ENCODE data around the gene PRUNE2.
A peak's percentile ranks its signal among the peaks of the same experiment; 100 is the strongest.

The PRUNE2 gene

DNA sequence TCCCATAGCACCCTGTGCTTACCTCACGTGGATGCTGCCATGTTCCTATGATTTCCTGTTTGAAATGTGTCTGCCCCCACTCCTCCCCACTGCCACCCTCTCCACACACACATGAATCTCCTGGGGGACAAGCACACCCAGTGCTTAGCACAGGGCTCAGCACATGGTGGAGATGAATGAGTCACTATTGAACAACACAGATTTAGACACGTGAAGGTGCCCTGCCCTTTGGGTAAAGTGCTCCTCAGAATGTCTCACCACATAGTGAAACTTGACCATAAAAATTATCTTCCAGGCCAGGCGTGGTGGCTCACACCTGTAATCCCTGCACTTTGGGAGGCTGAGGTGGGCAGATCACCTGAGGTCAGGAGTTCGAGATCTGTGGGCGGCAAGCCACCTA is 240.5 kb downstream of the PRUNE2 start:
- ChIA-PET CTCF (interaction anchor here (3.4 kb wide), 1 partner anchor 39 kb away, joined by 22 read pairs; no protein-coding TSS in a partner anchor), POLR2A (no interaction called here)
- peaks cover 5 to 19% (median 16%) of the 10 kb centered on the region in 4 experiments for H3K4me1 ChIP-seq (ENCODE audit: control extremely low read depth in 1 of 4, control insufficient read depth in 4 of 4, insufficient read depth in 4 of 4, low read length in 3 of 4)
- peaks cover 0 to 5% (median 0%) of the 10 kb centered on the region in 5 experiments for H3K9me3 ChIP-seq (ENCODE audit: control extremely low read depth in 1 of 5, control insufficient read depth in 4 of 5, insufficient read depth in 2 of 5, low read depth in 1 of 5, low read length in 4 of 5)
- no peak overlapping the region for H3K27ac ChIP-seq (ENCODE audit: insufficient read depth in 1 of 2, low read depth in 1 of 2, low read length in 2 of 2, poor library complexity in 1 of 2, severe bottlenecking in 2 of 2)
- H3K27me3 ChIP-seq (replicated peaks in 2 of 5; ENCODE audit: control insufficient read depth in 4 of 5, insufficient read depth in 5 of 5, low read length in 4 of 5), result no peaks in the 10 kb centered on the region
- DNase-seq, result no peak
- H3K4me3 ChIP-seq (ENCODE audit: control insufficient read depth in 1 of 7, extremely low read depth in 1 of 7, insufficient read depth in 4 of 7, low read depth in 2 of 7, low read length in 6 of 7), result no peak overlapping the region
- no peaks in the 10 kb centered on the region for H3K36me3 ChIP-seq (ENCODE audit: control insufficient read depth in 4 of 4, insufficient read depth in 4 of 4, low read length in 3 of 4)
- WGBS (ENCODE audit: insufficient coverage), result 92% methylated on average over 2 of the region's 5 CpGs

DNA sequence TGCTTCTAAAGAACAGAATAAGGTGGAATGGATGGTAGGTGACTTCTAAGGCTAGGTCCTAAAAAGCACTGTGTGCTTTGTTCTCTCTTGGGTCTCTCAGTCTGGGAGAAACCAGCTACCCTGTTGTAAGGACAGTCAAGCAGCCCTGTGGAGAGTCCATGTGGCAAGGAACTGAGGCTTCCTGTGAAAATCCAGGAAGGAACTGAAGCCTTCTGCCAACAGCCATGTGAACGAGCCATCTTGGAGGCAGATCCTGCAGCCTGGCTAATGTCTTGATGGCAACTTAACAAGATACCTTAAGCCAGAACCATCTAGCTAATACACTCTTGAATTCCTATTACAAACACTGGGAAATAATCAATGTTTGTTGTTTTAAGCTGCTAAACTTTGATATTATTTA is 241.8 kb downstream of the PRUNE2 start:
- H3K36me3 ChIP-seq (ENCODE audit: control insufficient read depth in 4 of 4, insufficient read depth in 4 of 4, low read length in 3 of 4), result no peaks in the 10 kb centered on the region
- peaks cover 5 to 19% (median 16%) of the 10 kb centered on the region in 4 experiments for H3K4me1 ChIP-seq (ENCODE audit: control extremely low read depth in 1 of 4, control insufficient read depth in 4 of 4, insufficient read depth in 4 of 4, low read length in 3 of 4)
- POLR2A ChIA-PET, result no interaction called here
- DNase-seq, result no peak
- CTCF ChIA-PET, result interaction anchor here (1.1 to 9.8 kb wide), 5 partner anchors 40 to 215 kb away, joined by 3 to 171 read pairs (median 4); no protein-coding TSS in a partner anchor
- H3K4me3 ChIP-seq (ENCODE audit: control insufficient read depth in 1 of 7, extremely low read depth in 1 of 7, insufficient read depth in 4 of 7, low read depth in 2 of 7, low read length in 6 of 7), result no peak overlapping the region
- H3K9me3 ChIP-seq (ENCODE audit: control extremely low read depth in 1 of 5, control insufficient read depth in 4 of 5, insufficient read depth in 2 of 5, low read depth in 1 of 5, low read length in 4 of 5), result peaks cover 0 to 5% (median 0%) of the 10 kb centered on the region in 5 experiments
- H3K27ac ChIP-seq (ENCODE audit: insufficient read depth in 1 of 2, low read depth in 1 of 2, low read length in 2 of 2, poor library complexity in 1 of 2, severe bottlenecking in 2 of 2), result no peak overlapping the region
- H3K27me3 ChIP-seq (replicated peaks in 2 of 5; ENCODE audit: control insufficient read depth in 4 of 5, insufficient read depth in 5 of 5, low read length in 4 of 5), result no peaks in the 10 kb centered on the region
- 50% methylated on average over 1 of the region's 1 CpG for WGBS (ENCODE audit: insufficient coverage)

GRCh38 chr9:76662476-76663281 is 243.2 kb downstream of the PRUNE2 start:
- peak in 2 of 3 donors; percentile 35 to 42 for DNase-seq
- Histone ChIP-seq H3K4me1 (ENCODE audit: control extremely low read depth in 1 of 4, control insufficient read depth in 4 of 4, insufficient read depth in 4 of 4, low read length in 3 of 4) (peaks cover 5 to 26% (median 24%) of the 10 kb centered on the region in 4 experiments), H3K36me3 (ENCODE audit: control insufficient read depth in 4 of 4, insufficient read depth in 4 of 4, low read length in 3 of 4) (no peaks in the 10 kb centered on the region), H3K27me3 (replicated peaks in 2 of 5; ENCODE audit: control insufficient read depth in 4 of 5, insufficient read depth in 5 of 5, low read length in 4 of 5) (no peaks in the 10 kb centered on the region), H3K4me3 (ENCODE audit: control insufficient read depth in 1 of 7, extremely low read depth in 1 of 7, insufficient read depth in 4 of 7, low read depth in 2 of 7, low read length in 6 of 7) (no peak overlapping the region), H3K27ac (ENCODE audit: insufficient read depth in 1 of 2, low read depth in 1 of 2, low read length in 2 of 2, poor library complexity in 1 of 2, severe bottlenecking in 2 of 2) (peak overlapping the region in 1 of 2 experiments; percentile 5), H3K9me3 (ENCODE audit: control extremely low read depth in 1 of 5, control insufficient read depth in 4 of 5, insufficient read depth in 2 of 5, low read depth in 1 of 5, low read length in 4 of 5) (peaks cover 0 to 5% (median 0%) of the 10 kb centered on the region in 5 experiments)
- WGBS (ENCODE audit: insufficient coverage), result 50% methylated on average over 2 of the region's 6 CpGs
- POLR2A ChIA-PET, result no interaction called here
- CTCF ChIA-PET, result interaction anchor here (0.6 to 9.8 kb wide), 14 partner anchors 13 to 546 kb away, joined by 3 to 171 read pairs (median 3); no protein-coding TSS in a partner anchor

GRCh38 chr9:76658510-76659231 is 247.2 kb downstream of the PRUNE2 start:
- Histone ChIP-seq H3K27ac (ENCODE audit: insufficient read depth in 1 of 2, low read depth in 1 of 2, low read length in 2 of 2, poor library complexity in 1 of 2, severe bottlenecking in 2 of 2) (no peak overlapping the region), H3K36me3 (ENCODE audit: control insufficient read depth in 4 of 4, insufficient read depth in 4 of 4, low read length in 3 of 4) (no peaks in the 10 kb centered on the region), H3K9me3 (ENCODE audit: control extremely low read depth in 1 of 5, control insufficient read depth in 4 of 5, insufficient read depth in 2 of 5, low read depth in 1 of 5, low read length in 4 of 5) (peaks cover 0 to 5% (median 0%) of the 10 kb centered on the region in 5 experiments), H3K27me3 (replicated peaks in 2 of 5; ENCODE audit: control insufficient read depth in 4 of 5, insufficient read depth in 5 of 5, low read length in 4 of 5) (no peaks in the 10 kb centered on the region), H3K4me3 (ENCODE audit: control insufficient read depth in 1 of 7, extremely low read depth in 1 of 7, insufficient read depth in 4 of 7, low read depth in 2 of 7, low read length in 6 of 7) (no peak overlapping the region), H3K4me1 (ENCODE audit: control extremely low read depth in 1 of 4, control insufficient read depth in 4 of 4, insufficient read depth in 4 of 4, low read length in 3 of 4) (peaks cover 35 to 59% (median 52%) of the 10 kb centered on the region in 4 experiments)
- ChIA-PET POLR2A (interaction anchor here (0.7 kb wide), 1 partner anchor 203 kb away, joined by 3 read pairs; no protein-coding TSS in a partner anchor), CTCF (interaction anchor here (0.6 to 9.8 kb wide), 36 partner anchors 9 to 266 kb away, joined by 3 to 171 read pairs (median 4); partner anchors contain the start of genes GCNT1 and RFK)
- peak; percentile 69 to 82 (median 82) for DNase-seq
- 53% methylated on average over 4 of the region's 6 CpGs for WGBS (ENCODE audit: insufficient coverage)

DNA sequence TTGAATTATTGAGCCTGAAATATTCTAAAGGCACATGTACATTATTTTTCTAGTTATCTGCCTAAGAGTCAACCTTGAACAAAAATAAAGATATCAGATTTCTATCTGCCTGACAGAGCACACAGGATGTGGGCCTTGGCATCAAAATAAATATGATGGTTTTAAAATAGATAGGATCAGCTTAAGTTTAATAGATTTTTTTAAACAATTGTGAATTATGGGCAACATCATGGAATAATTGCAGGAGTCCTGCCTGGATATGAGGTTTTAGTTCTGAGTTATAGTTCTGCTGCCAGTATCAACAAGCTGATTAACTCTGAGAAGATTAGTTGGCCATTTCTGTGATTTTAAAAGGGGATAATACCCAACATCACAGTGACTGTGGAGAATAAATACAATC is 248.6 kb downstream of the PRUNE2 start:
- DNase-seq, result no peak
- no peak overlapping the region for H3K4me3 ChIP-seq (ENCODE audit: control insufficient read depth in 1 of 7, extremely low read depth in 1 of 7, insufficient read depth in 4 of 7, low read depth in 2 of 7, low read length in 6 of 7)
- H3K9me3 ChIP-seq (ENCODE audit: control extremely low read depth in 1 of 5, control insufficient read depth in 4 of 5, insufficient read depth in 2 of 5, low read depth in 1 of 5, low read length in 4 of 5), result peaks cover 0 to 5% (median 0%) of the 10 kb centered on the region in 5 experiments
- CTCF ChIA-PET, result interaction anchor here (1.5 to 9.8 kb wide), 5 partner anchors 9 to 208 kb away, joined by 3 to 171 read pairs (median 9); no protein-coding TSS in a partner anchor
- POLR2A ChIA-PET, result no interaction called here
- H3K27me3 ChIP-seq (replicated peaks in 2 of 5; ENCODE audit: control insufficient read depth in 4 of 5, insufficient read depth in 5 of 5, low read length in 4 of 5), result no peaks in the 10 kb centered on the region
- peaks cover 44 to 62% (median 57%) of the 10 kb centered on the region in 4 experiments for H3K4me1 ChIP-seq (ENCODE audit: control extremely low read depth in 1 of 4, control insufficient read depth in 4 of 4, insufficient read depth in 4 of 4, low read length in 3 of 4)
- H3K27ac ChIP-seq (ENCODE audit: insufficient read depth in 1 of 2, low read depth in 1 of 2, low read length in 2 of 2, poor library complexity in 1 of 2, severe bottlenecking in 2 of 2), result no peak overlapping the region
- H3K36me3 ChIP-seq (ENCODE audit: control insufficient read depth in 4 of 4, insufficient read depth in 4 of 4, low read length in 3 of 4), result no peaks in the 10 kb centered on the region

GRCh38 chr9:76655971-76656370 is 249.9 kb downstream of the PRUNE2 start:
- ChIA-PET POLR2A (interaction anchor here (0.7 kb wide), 1 partner anchor 197 kb away, joined by 3 read pairs; the partner anchor contains the start of gene GCNT1), CTCF (interaction anchor here (0.7 to 9.8 kb wide), 6 partner anchors 25 to 207 kb away, joined by 3 to 171 read pairs (median 4); partner anchors contain the start of gene GCNT1)
- H3K36me3 ChIP-seq (ENCODE audit: control insufficient read depth in 4 of 4, insufficient read depth in 4 of 4, low read length in 3 of 4), result no peaks in the 10 kb centered on the region
- DNase-seq, result peak in 2 of 3 donors; percentile 61 to 72
- WGBS (ENCODE audit: insufficient coverage), result 68% methylated on average over 2 of the region's 4 CpGs
- H3K4me3 ChIP-seq (ENCODE audit: control insufficient read depth in 1 of 7, extremely low read depth in 1 of 7, insufficient read depth in 4 of 7, low read depth in 2 of 7, low read length in 6 of 7), result no peak overlapping the region
- no peaks in the 10 kb centered on the region for H3K9me3 ChIP-seq (ENCODE audit: control extremely low read depth in 1 of 5, control insufficient read depth in 4 of 5, insufficient read depth in 2 of 5, low read depth in 1 of 5, low read length in 4 of 5)
- H3K27me3 ChIP-seq (replicated peaks in 2 of 5; ENCODE audit: control insufficient read depth in 4 of 5, insufficient read depth in 5 of 5, low read length in 4 of 5), result no peaks in the 10 kb centered on the region
- no peak overlapping the region for H3K27ac ChIP-seq (ENCODE audit: insufficient read depth in 1 of 2, low read depth in 1 of 2, low read length in 2 of 2, poor library complexity in 1 of 2, severe bottlenecking in 2 of 2)
- H3K4me1 ChIP-seq (ENCODE audit: control extremely low read depth in 1 of 4, control insufficient read depth in 4 of 4, insufficient read depth in 4 of 4, low read length in 3 of 4), result peaks cover 51 to 74% (median 66%) of the 10 kb centered on the region in 4 experiments

Measured in common myeloid progenitor, CD34-positive (primary cell).